H1 (cell line): ENCODE results near the gene AUH. TPM values are rescaled to one million over a fixed set of nuclear protein-coding genes. Genes with fewer than 3 reads are reported as not detected.

Source experiments
- CTCF ChIA-PET: fragments of 300-600 bp; sonication (Branson Sonifier 250); formaldehyde crosslinking; loops from one replicate; lab custom pipeline; 2021; ENCODE audit not compliant: partially characterized antibody; lab: Charles Lee
- POLR2A ChIA-PET: fragments of 300-600 bp; sonication (Branson Sonifier 250); formaldehyde crosslinking; loops from one replicate; lab custom pipeline; 2021; ENCODE audit warnings: inconsistent platforms; ENCODE audit not compliant: partially characterized antibody; lab: Charles Lee
- DNase-seq, 2 experiments: peaks; one replicate each; pipeline versions ENCODE4 v3.0.0 to v3.0.0-alpha.2; 2010 to 2022; ENCODE audit warnings: low spot score in 2 of 2, low read depth in 1 of 2, mixed read lengths in 1 of 2
- FAIRE-seq: peaks from 2 replicates; lab custom pipeline; 2011; peaks lifted over from hg19 to GRCh38; lab: Jason Lieb, UNC
- H2AFZ ChIP-seq: 2 replicates; pipeline ENCODE4 v1.8.1; 2012; ENCODE audit warnings: low read length, inconsistent platforms
- H2AK5ac ChIP-seq: 2 replicates; pipeline ENCODE4 v1.6.1; 2013; ENCODE audit warnings: low read depth, low read length
- H2BK120ac ChIP-seq: replicated peaks from 2 replicates; pipeline ENCODE3; 2013; ENCODE audit warnings: low read depth, low read length, inconsistent platforms
- H2BK12ac ChIP-seq: 2 replicates; pipeline ENCODE4 v1.6.1; 2013; ENCODE audit warnings: low read depth, low read length
- H2BK15ac ChIP-seq: 2 replicates; pipeline ENCODE4 v1.6.1; 2013; ENCODE audit warnings: low read length
- H2BK20ac ChIP-seq: 2 replicates; pipeline ENCODE4 v1.6.1; 2013; ENCODE audit warnings: low read length
- H2BK5ac ChIP-seq: 2 replicates; pipeline ENCODE4 v1.6.1; 2013; ENCODE audit warnings: low read depth, low read length
- H3K14ac ChIP-seq: 2 replicates; pipeline ENCODE4 v1.6.1; 2013; ENCODE audit warnings: inconsistent platforms; ENCODE audit not compliant: insufficient read length
- H3K18ac ChIP-seq: 2 replicates; pipeline ENCODE4 v1.6.1; 2013; ENCODE audit warnings: low read length; ENCODE audit errors: extremely low read depth
- H3K23ac ChIP-seq: 2 replicates; pipeline ENCODE4 v1.6.1; 2013; ENCODE audit warnings: inconsistent platforms; ENCODE audit not compliant: insufficient read length
- H3K23me2 ChIP-seq: 2 replicates; pipeline ENCODE4 v1.6.1; 2013; ENCODE audit warnings: low read depth, low read length
- H3K27ac ChIP-seq: 2 replicates; pipeline ENCODE4 v1.6.1; 2011; ENCODE audit warnings: low read depth, low read length, inconsistent platforms
- H3K27me3 ChIP-seq, 4 experiments: replicated peaks in 1 of 4; 1 replicate in 1 of 4; 2 replicates in 3 of 4; pipeline versions ENCODE4 v1.6.1 to v1.8.1; 2011 to 2013; ENCODE audit warnings: low read length in 3 of 4, mild to moderate bottlenecking in 3 of 4, inconsistent platforms in 2 of 4, mixed read lengths in 2 of 4, moderate library complexity in 1 of 4; ENCODE audit not compliant: control insufficient read depth in 3 of 4, insufficient read depth in 3 of 4; ENCODE audit errors: extremely low read depth in 1 of 4
- H3K36me3 ChIP-seq, 4 experiments: 2 replicates each; pipeline versions ENCODE4 v1.6.1 to v1.8.1; 2011 to 2013; ENCODE audit warnings: mild to moderate bottlenecking in 4 of 4, low read length in 3 of 4, moderate library complexity in 2 of 4, control low read depth in 1 of 4, inconsistent platforms in 1 of 4; ENCODE audit not compliant: insufficient read depth in 4 of 4, control insufficient read depth in 2 of 4
- H3K4ac ChIP-seq: replicated peaks from 2 replicates; pipeline ENCODE3; 2013; ENCODE audit warnings: low read length, low read depth, mixed read lengths, inconsistent platforms; ENCODE audit not compliant: insufficient read length
- H3K4me1 ChIP-seq, 4 experiments: replicated peaks in 1 of 4; 1 replicate in 1 of 4; 2 replicates in 3 of 4; pipeline versions ENCODE4 v1.6.1 to v1.8.1; 2011 to 2013; ENCODE audit warnings: low read length in 3 of 4, inconsistent platforms in 2 of 4, mixed read lengths in 1 of 4; ENCODE audit not compliant: insufficient read depth in 4 of 4, control insufficient read depth in 3 of 4
- H3K4me2 ChIP-seq, 2 experiments: 2 replicates each; pipeline versions ENCODE4 v1.6.1 to v1.8.1; 2011 to 2013; ENCODE audit warnings: low read depth in 2 of 2, low read length in 2 of 2, control low read depth in 1 of 2, inconsistent platforms in 1 of 2, mild to moderate bottlenecking in 1 of 2; ENCODE audit not compliant: insufficient read depth in 1 of 2
- H3K4me3 ChIP-seq, 4 experiments: fragments of 200-600, 300-600 bp in 1 of 4; sonication (generic), shearing (Covaris generic), sonication (Bioruptor Twin) in 1 of 4; 2 replicates each; pipeline versions ENCODE4 v1.5.1 to v1.8.1; 2011 to 2016; ENCODE audit warnings: low read length in 4 of 4, low read depth in 3 of 4, control low read depth in 2 of 4, inconsistent platforms in 2 of 4, mild to moderate bottlenecking in 2 of 4, mixed read lengths in 1 of 4, moderate library complexity in 1 of 4; ENCODE audit not compliant: insufficient read depth in 2 of 4; ENCODE audit errors: extremely low read depth in 1 of 4
- H3K56ac ChIP-seq: replicated peaks from 2 replicates; pipeline ENCODE3; 2013; ENCODE audit warnings: low read depth, mild to moderate bottlenecking, mixed read lengths, low read length, inconsistent platforms; ENCODE audit not compliant: insufficient read length
- H3K79me1 ChIP-seq: 2 replicates; pipeline ENCODE4 v1.6.1; 2013; ENCODE audit warnings: low read depth, low read length, control low read depth
- H3K79me2 ChIP-seq, 2 experiments: 2 replicates each; pipeline versions ENCODE4 v1.6.1 to v1.8.1; 2012 to 2013; ENCODE audit warnings: low read length in 2 of 2, mild to moderate bottlenecking in 2 of 2, inconsistent platforms in 1 of 2; ENCODE audit not compliant: insufficient read depth in 2 of 2, control insufficient read depth in 1 of 2
- H3K9ac ChIP-seq, 4 experiments: replicated peaks in 1 of 4; 1 replicate in 1 of 4; 2 replicates in 3 of 4; pipeline versions ENCODE4 v1.6.1 to v1.8.1; 2011 to 2013; ENCODE audit warnings: low read depth in 3 of 4, low read length in 3 of 4, control low read depth in 2 of 4, mild to moderate bottlenecking in 2 of 4, moderate library complexity in 2 of 4, inconsistent platforms in 1 of 4; ENCODE audit errors: extremely low read depth in 1 of 4
- H3K9me3 ChIP-seq, 2 experiments: 2 replicates each; pipeline versions ENCODE4 v1.6.1 to v1.8.1; 2012 to 2013; ENCODE audit warnings: mild to moderate bottlenecking in 2 of 2, moderate library complexity in 2 of 2, control low read depth in 1 of 2, inconsistent platforms in 1 of 2, low read depth in 1 of 2, low read length in 1 of 2, mixed read lengths in 1 of 2; ENCODE audit not compliant: insufficient read depth in 2 of 2
- H4K20me1 ChIP-seq, 2 experiments: replicated peaks in 1 of 2; 2 replicates each; pipeline versions ENCODE3 to v1.8.1; 2011 to 2013; ENCODE audit warnings: inconsistent platforms in 2 of 2, low read length in 2 of 2, mild to moderate bottlenecking in 1 of 2; ENCODE audit not compliant: insufficient read depth in 2 of 2, control insufficient read depth in 1 of 2
- H4K5ac ChIP-seq: 2 replicates; pipeline ENCODE4 v1.6.1; 2013; ENCODE audit warnings: low read length, low read depth, mixed read lengths, inconsistent platforms; ENCODE audit not compliant: insufficient read length
- H4K8ac ChIP-seq: 2 replicates; pipeline ENCODE4 v1.8.0; 2013; ENCODE audit warnings: mild to moderate bottlenecking, moderate library complexity, low read length, inconsistent platforms; ENCODE audit not compliant: insufficient read depth; ENCODE audit errors: extremely low read depth
- H4K91ac ChIP-seq: replicated peaks from 2 replicates; pipeline ENCODE3; 2013; ENCODE audit warnings: low read length, mixed read lengths, inconsistent platforms; ENCODE audit not compliant: insufficient read length
- BRCA1 ChIP-seq: IDR thresholded peaks from 2 replicates; pipeline ENCODE4 v1.6.1; 2012; ENCODE audit warnings: low read depth, low read length, improper control_type of control experiment
- CBX8 ChIP-seq: fragments of 300-800, 300-1000 bp; sonication (generic); IDR thresholded peaks from 2 replicates; pipeline ENCODE4 v1.7.1; 2016; ENCODE audit warnings: low read depth, low read length, borderline replicate concordance
- EP300 ChIP-seq, 2 experiments: IDR thresholded peaks; 1 replicate in 1 of 2; 2 replicates in 1 of 2; pipeline ENCODE4 v1.6.1; 2011 to 2012; ENCODE audit warnings: low read depth in 2 of 2, low read length in 2 of 2, mild to moderate bottlenecking in 2 of 2, borderline replicate concordance in 1 of 2, inconsistent platforms in 1 of 2, moderate library complexity in 1 of 2
- GTF2F1 ChIP-seq: IDR thresholded peaks from 2 replicates; pipeline ENCODE4 v1.6.1; 2012; ENCODE audit warnings: low read depth, low read length, improper control_type of control experiment, borderline replicate concordance
- HDAC6 ChIP-seq: IDR thresholded peaks from one replicate; pipeline ENCODE4 v1.7.1; 2012; ENCODE audit warnings: low read depth, mild to moderate bottlenecking, inconsistent platforms, low read length, moderate library complexity
- JUND ChIP-seq: IDR thresholded peaks from 2 replicates; pipeline ENCODE4 v1.6.1; 2011; ENCODE audit warnings: mild to moderate bottlenecking, improper control_type of control experiment, low read length
- KDM4A ChIP-seq: IDR thresholded peaks from one replicate; pipeline ENCODE4 v1.7.1; 2012; ENCODE audit warnings: low read depth, mild to moderate bottlenecking, moderate library complexity, low read length, inconsistent platforms; ENCODE audit not compliant: severe bottlenecking
- MAX ChIP-seq: IDR thresholded peaks from 2 replicates; pipeline ENCODE4 v1.6.1; 2012; ENCODE audit warnings: inconsistent platforms
- PHF8 ChIP-seq: fragments of 200-600 bp; sonication (generic); conservative IDR thresholded peaks from 2 replicates; pipeline ENCODE4 v1.7.1; 2012; ENCODE audit warnings: low read depth, mild to moderate bottlenecking, inconsistent platforms, low read length, moderate library complexity
- POLR2A ChIP-seq, 2 experiments: IDR thresholded peaks; 1 replicate in 1 of 2; 2 replicates in 1 of 2; pipeline ENCODE4 v1.6.1; 2011; ENCODE audit warnings: low read depth in 2 of 2, low read length in 2 of 2, mild to moderate bottlenecking in 2 of 2; ENCODE audit errors: control extremely low read depth in 1 of 2
- POLR2AphosphoS5 ChIP-seq: IDR thresholded peaks from 2 replicates; pipeline ENCODE4 v1.6.1; 2011; ENCODE audit warnings: low read depth, low read length
- POU5F1 ChIP-seq: IDR thresholded peaks from 2 replicates; pipeline ENCODE4 v1.6.1; 2011; ENCODE audit warnings: low read depth, mild to moderate bottlenecking, low read length, moderate library complexity
- RAD21 ChIP-seq, 2 experiments: IDR thresholded peaks in 1 of 2; conservative IDR thresholded peaks in 1 of 2; 2 replicates each; pipeline ENCODE4 v1.6.1; 2011; ENCODE audit warnings: low read depth in 2 of 2, low read length in 2 of 2, improper control_type of control experiment in 1 of 2, inconsistent platforms in 1 of 2, mild to moderate bottlenecking in 1 of 2, moderate library complexity in 1 of 2
- SIRT6 ChIP-seq: IDR thresholded peaks from one replicate; pipeline ENCODE4 v1.7.1; 2012; ENCODE audit warnings: low read length, inconsistent platforms
- YY1 ChIP-seq: IDR thresholded peaks from 2 replicates; pipeline ENCODE4 v1.6.1; 2011; ENCODE audit warnings: low read depth, mild to moderate bottlenecking, low read length
- WGBS, 2 experiments: shearing (Covaris generic) in 1 of 2; methylation state at CpG; one replicate each; pipeline versions ENCODE4 v1.1.6 to v1.1.7; 2013 to 2015; ENCODE audit warnings: low lambda C conversion rate in 2 of 2, mixed read lengths in 2 of 2, inconsistent platforms in 1 of 2, low coverage in 1 of 2, missing lambda C conversion rate in 1 of 2; ENCODE audit not compliant: insufficient replicate concordance in 2 of 2, insufficient coverage in 1 of 2, insufficient read length in 1 of 2; ENCODE audit errors: extremely low coverage in 1 of 2, missing lambda C conversion rate in 1 of 2; 5-methylcytosine and 5-hydroxymethylcytosine counted together
- polyA plus RNA-seq, 7 experiments: library from polyadenylated mRNA; depleted of rRNA in 3 of 7; stranded (reverse) in 5 of 7; unstranded in 2 of 7; fragments of >200 nt in 5 of 7; fragments of 200-250 nt in 2 of 7; gene quantifications; 1 replicate in 5 of 7; 2 replicates in 1 of 7; 4 replicates in 1 of 7; pipeline versions ENCODE4 v1.2.1 to v1.2.3, GENCODE V29; 2011 to 2013; ENCODE audit warnings: missing spikeins in 2 of 7, mixed read lengths in 2 of 7
- total RNA-seq: library from RNA; stranded (reverse); fragmentation: NEBNext Ultra II Directional; extraction: Animal tissue kit (Norgen Biotek cat#: 25700); gene quantifications from 2 replicates; pipeline ENCODE4 v1.2.1, GENCODE V29; 2021

The AUH gene
- total and polyA plus RNA-seq, 2 of the 8 experiments (the other 6 are each of a cell fraction or from before 2014, with no cell fraction given): 5.8 to 21.9 TPM

- H3K79me1 ChIP-seq: no peaks in the 10 kb centered on the region
- 94% methylated on average over 2 of the region's 2 CpGs; no CpG with 5 or more reads in 1 of the 2 experiments for WGBS, 2 experiments
- no peak for TF ChIP-seq GTF2F1
- no peak for TF ChIP-seq YY1
- TF ChIP-seq POU5F1: no peak
- TF ChIP-seq JUND: no peak
- TF ChIP-seq RAD21 (IDR thresholded peaks at IDR 0.05 in 1 of 2, conservative IDR thresholded peaks at IDR 0.05 in 1 of 2; ENCODE audit: low read depth in 2 of 2, low read length in 2 of 2): no peak
- TF ChIP-seq EP300 (IDR thresholded peaks at IDR 0.05; ENCODE audit: borderline replicate concordance in 1 of 2, low read depth in 2 of 2, low read length in 2 of 2): no peak
- TF ChIP-seq HDAC6: no peak
- no peak for TF ChIP-seq POLR2AphosphoS5
- TF ChIP-seq SIRT6: no peak
- no peak for TF ChIP-seq MAX
- no peak for TF ChIP-seq KDM4A
- TF ChIP-seq CBX8: no peak
- TF ChIP-seq BRCA1: no peak
- no peak for TF ChIP-seq POLR2A (IDR thresholded peaks at IDR 0.05; ENCODE audit: control extremely low read depth in 1 of 2, low read depth in 2 of 2, low read length in 2 of 2)
- no peak for TF ChIP-seq PHF8
These were observed 130.1 kb downstream of the AUH start for GRCh38 chr9:91231619-91232018.

More at GRCh38 chr9:91231619-91232018, 130.1 kb downstream of the AUH start:
- Histone ChIP-seq H4K5ac (no peak overlapping the region), H4K20me1 (no peaks in the 10 kb centered on the region), H4K8ac (no peak overlapping the region), H2BK20ac (no peak overlapping the region), H3K18ac (no peak overlapping the region), H3K23me2 (no peaks in the 10 kb centered on the region), H3K56ac (no peak overlapping the region), H2BK12ac (no peak overlapping the region), H2BK15ac (no peak overlapping the region), H3K23ac (no peak overlapping the region), H3K27ac (no peak overlapping the region), H3K4me2 (no peak overlapping the region), H2BK5ac (no peak overlapping the region), H3K27me3 (no peaks in the 10 kb centered on the region), H3K14ac (no peak overlapping the region), H2AK5ac (no peak overlapping the region), H3K79me2 (no peaks in the 10 kb centered on the region), H3K9ac (no peak overlapping the region), H3K36me3 (peaks cover 0 to 4% (median 0%) of the 10 kb centered on the region in 4 experiments; a peak in 2 of 8 replicates), H4K91ac (no peak overlapping the region), H3K4me3 (no peak overlapping the region), H3K4ac (no peak overlapping the region), H3K4me1 (no peaks in the 10 kb centered on the region), H2BK120ac (no peak overlapping the region), H2AFZ (no peak overlapping the region), H3K9me3 (peaks cover 0 to 8% of the 10 kb centered on the region in 2 experiments; a peak in 1 of 4 replicates)
- no peak for DNase-seq
- ChIA-PET CTCF (interaction anchor here (1.1 to 1.8 kb wide), 3 partner anchors 40 to 341 kb away, joined by 3 to 5 read pairs (median 3); no protein-coding TSS in a partner anchor), POLR2A (no interaction called here)
- FAIRE-seq: no peak
